ENCODE data around the gene IDI2. TPM values are rescaled to one million over a fixed set of nuclear protein-coding genes. Genes with fewer than 3 reads are reported as not detected.

IDI2 gene
- total RNA-seq, result under 0.01 TPM in 1 of 2 replicates, not detected in the other

DNA sequence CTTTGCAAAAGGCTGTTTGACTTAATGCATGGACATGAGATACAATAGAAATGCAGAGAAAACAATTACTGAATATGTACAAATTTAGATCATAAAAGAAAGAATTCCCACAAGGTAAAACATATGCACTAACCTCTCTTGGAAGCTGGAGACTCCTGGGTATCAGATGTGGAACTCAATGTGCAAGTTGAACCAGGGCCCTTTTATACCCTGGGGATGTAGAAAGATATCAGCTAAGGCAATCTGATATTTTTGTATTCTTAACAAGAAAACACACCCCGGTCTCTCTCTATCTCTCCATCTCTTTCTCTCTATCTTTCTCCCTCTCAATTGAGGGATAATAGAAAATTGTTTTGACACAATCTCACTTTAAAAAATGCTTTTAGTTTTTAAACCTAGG lies at the start of gene IDI2:
Gene IDI2 (minus strand): TSS at position 177 of the 400 bp plus-strand sequence. CDS start 1,136 bp downstream, outside the sequence.

DNA sequence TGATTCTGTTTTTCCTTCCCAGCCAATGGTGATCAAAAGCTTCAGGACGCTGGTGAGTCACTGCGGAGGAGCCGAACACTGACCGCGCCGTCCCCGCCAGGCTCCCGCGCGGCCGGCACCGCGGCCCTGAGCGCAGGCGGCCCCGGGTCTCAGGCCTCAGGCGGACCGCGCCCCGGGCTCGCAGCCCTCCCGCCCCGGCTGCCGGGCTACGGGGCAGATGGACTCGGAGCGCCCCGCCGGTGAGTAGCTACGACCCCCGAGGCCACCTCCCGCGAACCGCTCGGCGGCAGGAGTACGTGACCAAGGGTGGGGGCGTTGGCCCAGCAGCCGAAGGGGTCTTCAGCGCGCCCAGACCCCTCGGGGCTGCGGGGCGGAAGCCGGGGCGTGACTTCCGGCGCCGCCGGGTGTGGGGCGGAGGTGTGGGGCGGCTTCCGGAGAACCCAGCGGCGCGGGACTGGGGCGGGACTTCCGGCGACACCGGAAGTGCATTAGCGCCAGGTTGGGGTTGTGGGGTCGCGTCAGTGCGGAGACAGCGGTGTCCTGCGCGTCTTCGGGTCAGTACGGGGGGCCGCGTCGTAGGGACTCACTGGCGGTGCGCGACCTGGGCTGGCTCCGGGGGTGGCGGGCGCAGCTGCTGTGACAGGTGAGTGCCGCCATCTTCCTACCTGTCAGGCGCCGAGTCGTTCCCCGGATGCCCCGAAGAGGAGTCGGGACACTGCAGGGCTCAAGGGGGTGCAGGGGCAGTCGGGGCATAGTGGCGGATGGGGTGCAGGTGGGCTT lies 30.9 kb upstream of the IDI2 start, which contains the start of gene WDR37:
Gene WDR37 (plus strand): TSS at position 60 of the 780 bp plus-strand sequence. CDS start 15,771 bp downstream, outside the sequence.

DNA sequence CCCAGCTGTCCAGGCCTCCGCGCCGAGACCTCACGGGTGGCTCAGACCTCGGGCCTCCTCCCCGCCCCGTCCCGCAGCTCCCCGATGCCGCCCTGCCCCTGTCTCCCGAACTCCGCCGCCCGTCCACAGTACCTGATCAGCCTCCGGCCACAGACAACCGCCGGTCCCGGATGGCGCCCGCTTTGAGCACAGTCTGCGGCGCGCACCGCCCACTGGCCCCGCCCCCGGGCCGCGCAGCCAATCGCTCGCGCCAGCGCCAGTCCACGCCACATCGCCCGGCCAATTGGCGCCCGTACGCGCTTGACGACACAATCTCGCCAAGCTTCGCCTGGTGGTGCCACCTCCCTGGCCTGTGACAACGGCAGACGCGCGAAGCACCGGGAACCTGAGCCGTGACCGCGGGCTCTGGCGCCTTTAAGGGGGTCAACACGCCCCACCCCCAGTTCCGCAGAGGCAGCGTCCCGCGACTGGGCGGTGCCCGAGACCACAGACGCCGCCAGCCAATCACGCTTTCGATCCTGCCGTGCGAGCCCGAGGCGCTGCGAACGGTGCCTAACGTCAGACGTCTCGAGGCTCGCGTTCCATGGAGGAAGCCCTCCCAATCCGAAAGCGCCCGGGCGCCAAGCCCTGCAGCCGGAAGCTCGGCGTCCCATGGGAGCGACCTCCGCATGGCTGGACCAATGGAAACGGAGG lies 23.2 kb upstream of the IDI2 start, which contains the start of gene IDI1:
Gene IDI1 (minus strand): TSS at position 388 of the 693 bp plus-strand sequence. CDS start 116 bp downstream, at position 272.

DNA sequence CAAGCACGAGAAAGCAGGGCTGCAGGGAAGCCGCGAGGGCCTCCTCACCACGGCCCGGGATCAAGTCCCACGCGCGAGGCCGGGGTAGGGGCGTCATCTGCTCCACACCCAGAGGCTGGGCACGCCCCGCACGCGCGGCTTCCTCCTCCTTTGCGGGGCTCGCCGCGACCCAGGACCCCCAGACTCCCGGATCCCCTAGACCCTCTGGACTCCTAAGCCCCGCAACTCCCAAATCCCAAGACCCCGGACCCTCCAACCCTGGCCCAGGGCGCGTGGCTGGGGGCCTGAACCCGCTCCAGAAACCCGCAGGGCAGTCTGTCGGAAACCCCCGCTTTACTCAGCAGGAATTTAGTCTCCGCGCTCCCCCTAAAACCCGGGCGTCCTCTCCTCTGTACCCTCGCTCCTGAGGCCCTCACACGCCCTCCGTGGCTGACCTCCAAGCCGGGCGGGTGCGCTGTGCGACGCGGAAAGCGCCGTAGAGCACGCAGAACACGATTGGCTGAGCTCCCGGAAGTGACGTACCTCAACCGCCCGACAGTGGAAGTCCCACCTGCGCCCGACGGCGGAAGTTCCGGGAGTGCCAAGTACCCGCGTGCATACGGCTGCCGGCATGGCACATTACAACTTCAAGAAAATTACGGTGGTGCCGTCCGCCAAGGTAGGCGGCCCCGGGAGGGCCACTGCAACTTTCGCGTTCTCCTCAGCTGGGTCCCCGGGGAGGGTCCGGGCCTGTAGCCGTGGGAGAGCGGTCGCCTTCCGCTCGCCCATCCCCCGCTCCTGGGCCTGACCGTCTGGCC lies 37.6 kb downstream of the IDI2 start, which contains the start of gene GTPBP4:
Gene GTPBP4 (plus strand): TSS at position 565 of the 797 bp plus-strand sequence. CDS start 46 bp downstream, at position 611.

Other genes starting within 250 kb of the IDI2 start
- 42.6 and 59.4 TPM in 2 replicates for gene LARP4B, start 94.2 kb downstream of the IDI2 start, total RNA-seq
- 32.0 and 37.9 TPM in 2 replicates for gene GTPBP4, start 37.4 kb downstream of the IDI2 start, total RNA-seq
- gene IDI1, start 23.3 kb upstream of the IDI2 start, total RNA-seq, result 112 and 135 TPM in 2 replicates
- gene WDR37, start 30.5 kb upstream of the IDI2 start, total RNA-seq, result 15.4 and 19.7 TPM in 2 replicates

All from subcutaneous preadipocyte (primary cell).